ENCODE results near the gene KCNN1.

The KCNN1 gene

DNA sequence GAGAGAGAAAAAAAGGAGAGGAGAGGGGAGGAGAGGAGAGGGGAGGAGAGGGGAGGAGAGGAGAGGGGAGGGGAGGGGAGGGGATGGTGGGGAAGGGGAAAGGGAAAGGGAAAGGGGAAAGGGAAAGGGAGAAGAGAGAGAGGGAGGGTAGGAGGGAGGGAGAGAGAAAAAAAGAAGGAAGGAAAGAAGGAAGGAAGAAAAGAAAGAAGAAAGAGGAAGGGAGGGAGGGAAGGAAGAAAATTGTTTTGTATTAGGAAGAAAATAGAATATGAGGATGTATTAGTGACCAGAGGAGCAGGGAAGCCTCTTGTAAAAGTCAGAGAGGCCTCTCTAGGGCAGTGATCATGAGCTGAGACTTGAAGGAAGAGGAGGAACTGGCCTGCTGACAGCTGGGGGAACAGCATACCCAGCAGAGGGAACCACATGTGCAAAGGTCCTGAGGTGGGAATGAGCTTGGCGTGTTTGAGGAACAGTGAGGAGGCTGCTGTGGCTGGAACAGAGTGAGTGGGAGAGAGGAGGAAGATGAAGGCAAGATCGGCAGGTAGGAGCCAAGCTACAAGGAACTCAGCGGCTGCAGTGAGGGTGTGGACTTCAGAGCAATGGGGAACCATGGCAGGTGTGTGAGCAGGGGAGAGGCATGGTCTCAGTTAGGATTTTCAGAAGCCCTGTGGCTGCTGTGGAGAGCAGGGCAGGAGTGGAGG lies 9.6 kb upstream of the KCNN1 start:
- TF ChIP-seq CTCF (IDR thresholded peaks at IDR 0.05) = no peak

DNA sequence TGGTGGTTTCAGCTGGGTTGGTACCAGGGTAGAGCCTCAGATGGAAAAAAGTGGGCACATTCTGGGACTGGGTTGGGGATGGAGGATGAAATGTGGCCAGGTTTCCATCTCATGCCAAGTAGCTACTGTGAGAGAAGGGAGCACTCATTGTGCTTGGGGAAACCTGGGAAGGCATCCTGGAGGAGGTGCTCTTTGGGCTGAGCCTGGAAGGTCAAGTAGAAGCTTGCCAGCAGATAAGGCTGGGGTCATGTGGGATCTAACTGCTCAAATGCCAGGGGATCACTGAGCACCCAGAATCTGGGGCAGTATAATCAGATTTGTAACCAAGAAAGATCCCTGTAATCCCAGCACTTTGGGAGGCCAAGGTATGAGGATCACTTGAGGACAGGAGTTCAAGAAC lies 9.0 kb upstream of the KCNN1 start:
- no peak for TF ChIP-seq CTCF (IDR thresholded peaks at IDR 0.05)

DNA sequence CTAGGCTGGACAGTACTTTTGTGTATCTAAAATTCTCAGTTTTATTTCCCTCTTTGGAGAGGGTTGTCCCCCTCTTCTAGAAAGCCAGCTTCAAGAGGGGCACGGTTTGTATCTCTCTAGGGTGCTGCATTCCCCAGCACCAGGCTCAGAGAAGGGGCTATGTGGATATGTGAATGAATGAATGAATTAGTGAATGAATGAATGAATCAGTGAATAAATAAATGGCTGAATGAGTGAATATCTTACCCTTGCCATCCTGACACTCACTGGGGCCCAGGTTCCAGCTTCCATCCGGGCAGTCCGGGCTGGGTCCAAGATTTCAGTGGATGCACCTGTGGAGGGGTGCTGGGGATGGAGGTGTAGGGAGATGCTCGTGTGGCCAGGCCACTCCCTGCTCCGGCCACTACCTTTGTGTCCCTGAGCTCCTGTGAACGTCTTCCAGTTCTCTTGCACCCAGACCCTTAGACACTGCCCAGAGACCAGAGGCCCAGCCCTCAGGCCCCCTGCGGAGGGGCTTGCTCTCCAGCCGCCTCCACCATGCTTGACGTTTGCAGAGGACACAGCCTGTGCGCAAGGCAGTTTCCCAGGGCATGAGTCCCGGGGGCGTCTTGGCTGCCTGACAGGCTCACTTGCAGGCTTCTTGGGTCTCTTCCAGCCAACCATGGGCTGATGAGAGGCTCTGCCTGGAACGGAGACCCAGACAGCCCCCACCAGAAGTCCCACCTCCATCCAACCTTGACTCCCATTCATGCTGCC lies 2.8 kb upstream of the KCNN1 start:
- TF ChIP-seq CTCF (IDR thresholded peaks at IDR 0.05) = no peak

GRCh38 chr19:17965370-17966128 lies 1.4 kb upstream of the KCNN1 start:
- no peak for TF ChIP-seq CTCF (IDR thresholded peaks at IDR 0.05)

DNA sequence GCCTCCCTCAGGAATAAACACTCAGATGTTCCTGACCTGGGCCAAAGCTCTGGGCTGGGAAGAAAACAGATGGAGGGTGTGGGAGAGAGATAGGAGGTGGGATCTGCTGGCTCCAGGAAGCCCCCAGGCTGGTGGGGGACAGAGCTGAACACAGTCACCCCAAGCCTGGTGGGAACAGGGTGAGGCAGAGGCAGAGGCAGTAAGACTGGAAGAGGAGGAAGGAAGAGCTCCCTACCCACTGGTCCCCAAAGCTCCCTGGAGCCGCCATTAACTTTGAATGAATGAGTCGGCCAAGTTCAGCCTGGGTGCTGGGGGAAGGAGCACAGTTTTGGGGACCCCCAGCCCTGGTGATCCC lies 801 bp upstream of the KCNN1 start:
- no peak for TF ChIP-seq CTCF (IDR thresholded peaks at IDR 0.05)

DNA sequence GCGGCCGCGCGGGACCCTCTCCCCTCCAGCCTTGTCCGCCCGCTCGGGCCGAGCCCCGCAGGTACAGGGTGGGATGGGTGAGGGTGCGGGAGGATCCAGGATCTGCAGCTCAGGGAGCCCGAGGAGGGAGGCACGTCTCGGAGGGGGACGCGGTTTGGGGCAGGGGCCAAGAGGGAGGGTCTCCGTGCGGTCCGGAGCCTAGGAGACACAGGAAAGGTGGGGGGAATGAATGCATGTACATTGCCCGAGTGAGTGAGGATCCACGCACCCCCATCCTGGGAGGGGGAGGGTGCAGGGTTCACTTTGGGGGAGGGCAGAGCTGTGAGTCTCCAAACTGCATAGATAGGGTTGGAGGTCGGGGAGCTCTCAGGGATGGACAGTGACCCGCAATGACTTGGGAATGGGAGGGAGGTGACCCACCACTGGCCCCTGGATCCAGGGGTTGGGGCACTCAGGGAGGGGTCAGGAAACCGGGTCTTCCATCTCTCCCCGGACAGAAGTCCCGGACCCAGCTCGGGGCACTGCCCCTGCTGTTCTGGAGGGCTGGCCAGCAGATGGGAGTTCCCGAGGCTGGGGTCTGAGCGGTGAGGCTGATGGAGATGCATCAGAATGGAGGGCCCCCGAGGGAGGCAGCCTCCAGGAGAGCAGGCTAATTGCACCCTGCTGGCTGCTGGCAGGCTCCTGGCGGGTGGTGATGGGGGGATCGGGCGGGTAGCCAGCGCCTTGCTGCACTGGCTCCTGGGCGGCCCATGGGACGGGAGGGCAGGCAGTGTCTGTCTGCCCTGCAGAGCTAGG lies 547 bp downstream of the KCNN1 start:
- no peak for TF ChIP-seq CTCF (IDR thresholded peaks at IDR 0.05)

GRCh38 chr19:17968362-17968761 lies 1.5 kb downstream of the KCNN1 start:
- TF ChIP-seq CTCF (IDR thresholded peaks at IDR 0.05) = no peak
